ENCODE results near the gene ASPHD1.
"Not testable (repeated sequence)": the region's sequence is repeated elsewhere in the genome, so short reads cannot be mapped to it uniquely, and the experiment has no call there.

ASPHD1 gene

DNA sequence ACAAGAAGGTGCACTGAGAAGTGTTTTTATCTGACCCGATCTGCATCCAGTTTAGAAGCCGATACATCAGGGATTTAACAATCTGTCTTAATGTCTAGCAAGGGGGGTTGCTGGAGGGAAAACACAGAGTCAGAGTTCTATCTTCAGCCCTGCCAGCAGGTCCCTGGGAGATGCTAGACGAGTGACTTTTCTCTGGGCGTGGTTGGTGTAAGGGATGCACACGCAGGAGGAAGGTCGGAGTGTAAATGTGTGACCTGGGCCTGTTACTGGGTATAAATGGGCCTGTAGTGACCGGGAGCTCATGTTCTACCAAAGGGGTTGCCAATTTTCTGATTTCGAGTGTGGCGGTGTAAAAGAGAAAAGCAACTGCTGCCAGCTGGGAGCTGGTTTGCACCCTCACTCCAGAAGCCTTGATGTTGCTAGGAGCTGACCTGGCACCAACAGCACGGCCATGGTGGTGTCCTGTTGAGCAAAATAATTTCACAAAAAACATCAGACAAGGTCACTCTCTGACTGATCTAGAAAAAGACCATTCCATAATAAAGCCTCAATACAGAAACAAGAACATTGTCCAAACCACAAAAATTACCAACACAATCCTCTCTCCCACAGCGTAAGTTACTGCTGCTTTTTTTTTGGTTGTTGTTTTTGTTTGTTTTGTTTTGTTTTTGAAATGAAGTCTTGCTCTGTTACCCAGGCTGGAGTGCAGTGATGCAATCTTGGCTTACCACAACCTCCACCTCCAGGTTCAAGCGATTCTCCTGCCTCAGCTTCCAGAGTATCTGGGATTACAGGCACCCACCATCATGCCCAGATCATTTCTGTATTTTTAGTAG, 27.0 kb downstream of the ASPHD1 start:
- TF ChIP-seq, protein P1, sequence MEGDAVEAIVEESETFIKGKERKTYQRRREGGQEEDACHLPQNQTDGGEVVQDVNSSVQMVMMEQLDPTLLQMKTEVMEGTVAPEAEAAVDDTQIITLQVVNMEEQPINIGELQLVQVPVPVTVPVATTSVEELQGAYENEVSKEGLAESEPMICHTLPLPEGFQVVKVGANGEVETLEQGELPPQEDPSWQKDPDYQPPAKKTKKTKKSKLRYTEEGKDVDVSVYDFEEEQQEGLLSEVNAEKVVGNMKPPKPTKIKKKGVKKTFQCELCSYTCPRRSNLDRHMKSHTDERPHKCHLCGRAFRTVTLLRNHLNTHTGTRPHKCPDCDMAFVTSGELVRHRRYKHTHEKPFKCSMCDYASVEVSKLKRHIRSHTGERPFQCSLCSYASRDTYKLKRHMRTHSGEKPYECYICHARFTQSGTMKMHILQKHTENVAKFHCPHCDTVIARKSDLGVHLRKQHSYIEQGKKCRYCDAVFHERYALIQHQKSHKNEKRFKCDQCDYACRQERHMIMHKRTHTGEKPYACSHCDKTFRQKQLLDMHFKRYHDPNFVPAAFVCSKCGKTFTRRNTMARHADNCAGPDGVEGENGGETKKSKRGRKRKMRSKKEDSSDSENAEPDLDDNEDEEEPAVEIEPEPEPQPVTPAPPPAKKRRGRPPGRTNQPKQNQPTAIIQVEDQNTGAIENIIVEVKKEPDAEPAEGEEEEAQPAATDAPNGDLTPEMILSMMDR (IDR thresholded peaks at IDR 0.05; ENCODE audit: extremely low read depth, insufficient read depth, missing control alignments): no peak
- in situ Hi-C loops (cut with MboI; ENCODE audit: low pct_unique_long_range_greater_than_20kb, low sequenced_read_pairs, unreplicated experiment): no loop called here
- DNase-seq (ENCODE audit: low spot score): no peak

DNA sequence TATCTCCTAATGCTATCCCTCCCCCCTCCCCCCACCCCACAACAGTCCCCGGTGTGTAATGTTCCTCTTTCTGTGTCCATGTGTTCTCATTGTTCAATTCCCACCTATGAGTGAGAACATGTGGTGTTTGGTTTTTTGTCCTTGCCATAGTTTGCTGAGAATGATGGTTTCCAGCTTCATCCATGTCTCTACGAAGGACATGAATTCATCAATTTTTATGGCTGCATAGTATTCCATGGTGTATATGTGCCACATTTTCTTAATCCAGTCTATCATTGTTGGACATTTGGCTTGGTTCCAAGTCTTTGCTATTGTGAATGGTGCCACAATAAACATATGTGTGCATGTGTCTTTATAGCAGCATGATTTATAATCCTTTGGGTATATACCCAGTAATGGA, 31.5 kb downstream of the ASPHD1 start:
- in situ Hi-C loops (cut with MboI; ENCODE audit: low pct_unique_long_range_greater_than_20kb, low sequenced_read_pairs, unreplicated experiment); DNase-seq (ENCODE audit: low spot score): not testable (repeated sequence)

DNA sequence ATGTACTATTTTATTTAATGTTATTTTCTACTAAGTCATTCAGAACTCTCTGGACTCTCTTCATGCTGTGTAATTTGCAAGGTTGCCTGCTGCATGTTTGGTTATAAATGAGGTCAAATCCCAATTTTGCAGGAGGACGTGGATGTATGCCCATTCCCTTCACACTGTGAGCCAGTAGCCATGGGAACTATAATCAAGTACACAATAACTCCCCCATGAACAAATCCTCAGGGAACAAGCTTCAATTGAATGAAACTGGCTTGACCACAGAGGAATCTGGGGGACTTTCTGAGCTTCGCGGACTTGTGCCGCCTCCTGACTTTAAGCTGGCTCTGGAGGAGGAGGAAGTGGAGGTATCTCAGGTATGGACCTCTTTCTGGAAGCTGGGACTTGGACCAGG, 40.4 kb downstream of the ASPHD1 start:
- TF ChIP-seq, protein P1 (IDR thresholded peaks at IDR 0.05; ENCODE audit: extremely low read depth, insufficient read depth, missing control alignments): no peak
- in situ Hi-C loops (cut with MboI; ENCODE audit: low pct_unique_long_range_greater_than_20kb, low sequenced_read_pairs, unreplicated experiment): loop anchor here (10.0 kb wide), 1 partner anchor 56 kb away; no protein-coding TSS in a partner anchor
- no peak for DNase-seq (ENCODE audit: low spot score)

DNA sequence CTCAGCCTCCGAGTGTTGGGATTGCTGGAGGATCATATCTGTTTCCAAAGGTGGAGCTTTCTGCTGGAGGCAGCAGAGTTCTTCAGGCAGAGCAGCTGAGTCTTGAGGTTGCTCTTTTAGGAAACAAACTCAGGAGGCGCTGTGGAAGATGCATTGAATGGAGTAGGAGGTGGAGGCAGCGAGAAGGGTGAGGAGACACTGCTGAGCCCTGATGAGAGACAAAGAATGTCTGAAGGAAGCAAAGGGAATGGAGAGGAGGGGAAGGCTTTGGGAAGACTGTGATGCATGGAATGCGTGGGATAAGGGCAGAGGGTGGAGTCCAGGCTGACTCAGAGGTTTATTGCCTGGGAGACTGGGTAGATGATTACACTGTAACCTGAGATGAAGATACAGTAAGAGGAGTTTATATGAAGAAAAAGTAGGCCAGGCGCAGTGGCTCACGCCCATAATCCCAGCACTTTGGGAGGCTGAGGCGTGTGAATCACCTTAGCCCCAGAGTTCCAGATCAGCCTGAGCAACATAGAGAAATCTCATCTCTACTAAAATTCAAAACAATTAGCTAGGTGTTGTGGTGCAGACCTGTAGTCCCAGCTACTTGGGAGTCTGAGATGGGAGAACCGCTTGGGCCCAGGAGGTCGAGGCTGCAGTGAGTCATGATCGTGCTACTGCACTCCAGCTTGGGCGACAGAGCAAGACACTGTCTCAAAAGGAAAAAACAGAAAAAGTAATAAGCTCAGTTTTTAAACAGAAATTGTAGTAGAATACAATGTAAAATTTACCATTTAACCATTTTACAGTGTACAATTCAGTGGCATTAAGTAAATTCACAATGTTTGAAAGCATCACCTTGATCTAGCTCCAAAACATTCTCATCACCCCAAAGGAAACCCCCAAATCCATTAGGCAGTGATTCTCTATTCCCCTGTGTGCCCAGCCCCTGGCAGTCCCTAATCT, 43.8 kb downstream of the ASPHD1 start:
- TF ChIP-seq, protein P1 (IDR thresholded peaks at IDR 0.05; ENCODE audit: extremely low read depth, insufficient read depth, missing control alignments): no peak
- in situ Hi-C loops (cut with MboI; ENCODE audit: low pct_unique_long_range_greater_than_20kb, low sequenced_read_pairs, unreplicated experiment): loop anchor here (10.0 kb wide), 1 partner anchor 59 kb away; no protein-coding TSS in a partner anchor
- DNase-seq (ENCODE audit: low spot score): no peak

DNA sequence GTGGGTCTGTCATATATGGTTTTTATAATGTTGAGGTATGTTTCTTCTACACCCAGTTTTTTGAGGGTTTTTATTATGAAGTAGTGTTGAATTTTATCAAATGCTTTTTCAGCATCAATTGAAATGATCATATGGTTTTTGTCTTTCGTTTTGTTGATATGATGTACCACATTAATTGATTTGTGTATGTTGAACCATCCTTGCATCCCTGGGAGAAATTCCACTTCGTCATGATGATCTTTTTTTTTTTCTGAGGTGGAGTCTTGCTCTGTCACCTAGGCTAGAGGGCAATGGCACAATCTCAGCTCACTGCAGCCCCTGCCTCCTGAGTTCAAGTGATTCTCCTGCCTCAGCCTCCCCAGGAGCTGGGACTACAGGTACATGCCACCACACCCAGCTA, 47.6 kb downstream of the ASPHD1 start:
- in situ Hi-C loops (cut with MboI; ENCODE audit: low pct_unique_long_range_greater_than_20kb, low sequenced_read_pairs, unreplicated experiment): loop anchor here (10.0 kb wide), 1 partner anchor 63 kb away; no protein-coding TSS in a partner anchor
- TF ChIP-seq, protein P1 (IDR thresholded peaks at IDR 0.05; ENCODE audit: extremely low read depth, insufficient read depth, missing control alignments): no peak
- DNase-seq (ENCODE audit: low spot score): no peak

DNA sequence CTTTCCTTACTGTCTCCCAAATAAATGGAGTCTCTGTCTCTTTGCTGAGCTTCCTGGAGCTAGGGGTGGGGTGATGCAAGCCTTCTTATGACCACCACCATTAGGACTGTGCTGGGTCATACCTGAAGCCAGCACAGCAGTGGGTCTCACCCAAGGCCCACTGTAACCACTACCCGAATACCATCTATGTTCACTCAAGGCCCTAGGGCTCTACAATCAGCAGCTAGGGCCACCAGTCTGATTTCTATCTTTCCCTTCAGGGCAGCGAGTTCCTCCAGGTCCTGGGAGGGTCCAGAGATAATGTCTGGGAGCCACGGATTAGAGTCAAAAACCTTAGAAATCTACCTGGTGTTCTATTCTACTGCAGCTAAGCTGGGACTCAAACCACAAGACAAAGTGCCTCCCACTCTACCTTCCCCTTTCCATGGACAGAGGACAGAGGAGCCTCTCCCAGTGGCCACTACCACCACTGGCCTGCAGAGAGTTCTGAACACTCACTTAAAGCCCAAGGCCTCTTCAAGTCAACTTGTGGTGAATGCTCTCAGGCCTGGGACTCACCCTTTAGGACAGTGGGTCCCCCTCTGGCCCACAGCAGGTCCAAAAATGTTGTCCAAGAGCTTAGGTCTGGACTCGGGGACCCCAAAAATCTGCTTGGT, 50.6 kb downstream of the ASPHD1 start:
- no peak for DNase-seq (ENCODE audit: low spot score)
- in situ Hi-C loops (cut with MboI; ENCODE audit: low pct_unique_long_range_greater_than_20kb, low sequenced_read_pairs, unreplicated experiment): no loop called here
- TF ChIP-seq, protein P1 (IDR thresholded peaks at IDR 0.05; ENCODE audit: extremely low read depth, insufficient read depth, missing control alignments): no peak
